ENCODE measurements around the gene PPP2R5C.
A peak's percentile ranks its signal among the peaks of the same experiment; 100 is the strongest.

PPP2R5C gene

DNA sequence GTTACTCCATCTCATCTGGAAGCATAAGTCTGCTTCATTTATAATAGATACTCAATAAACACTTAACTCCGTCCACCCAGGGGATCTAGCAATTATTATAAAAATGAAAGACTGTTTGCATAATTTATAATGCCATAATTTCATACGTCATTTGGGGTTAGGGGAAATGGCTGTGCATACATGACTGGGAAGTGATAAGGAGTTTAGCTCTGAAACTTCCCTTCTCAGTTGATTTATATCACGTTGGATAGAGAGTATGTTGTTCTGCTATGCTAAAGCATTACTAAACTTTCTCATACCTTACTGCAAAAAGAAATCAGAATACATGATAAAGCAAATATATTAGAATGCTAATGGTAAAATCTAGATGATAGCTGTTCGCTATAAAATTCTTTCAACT is 112.5 kb downstream of the PPP2R5C start:
- TF ChIP-seq, protein P1, sequence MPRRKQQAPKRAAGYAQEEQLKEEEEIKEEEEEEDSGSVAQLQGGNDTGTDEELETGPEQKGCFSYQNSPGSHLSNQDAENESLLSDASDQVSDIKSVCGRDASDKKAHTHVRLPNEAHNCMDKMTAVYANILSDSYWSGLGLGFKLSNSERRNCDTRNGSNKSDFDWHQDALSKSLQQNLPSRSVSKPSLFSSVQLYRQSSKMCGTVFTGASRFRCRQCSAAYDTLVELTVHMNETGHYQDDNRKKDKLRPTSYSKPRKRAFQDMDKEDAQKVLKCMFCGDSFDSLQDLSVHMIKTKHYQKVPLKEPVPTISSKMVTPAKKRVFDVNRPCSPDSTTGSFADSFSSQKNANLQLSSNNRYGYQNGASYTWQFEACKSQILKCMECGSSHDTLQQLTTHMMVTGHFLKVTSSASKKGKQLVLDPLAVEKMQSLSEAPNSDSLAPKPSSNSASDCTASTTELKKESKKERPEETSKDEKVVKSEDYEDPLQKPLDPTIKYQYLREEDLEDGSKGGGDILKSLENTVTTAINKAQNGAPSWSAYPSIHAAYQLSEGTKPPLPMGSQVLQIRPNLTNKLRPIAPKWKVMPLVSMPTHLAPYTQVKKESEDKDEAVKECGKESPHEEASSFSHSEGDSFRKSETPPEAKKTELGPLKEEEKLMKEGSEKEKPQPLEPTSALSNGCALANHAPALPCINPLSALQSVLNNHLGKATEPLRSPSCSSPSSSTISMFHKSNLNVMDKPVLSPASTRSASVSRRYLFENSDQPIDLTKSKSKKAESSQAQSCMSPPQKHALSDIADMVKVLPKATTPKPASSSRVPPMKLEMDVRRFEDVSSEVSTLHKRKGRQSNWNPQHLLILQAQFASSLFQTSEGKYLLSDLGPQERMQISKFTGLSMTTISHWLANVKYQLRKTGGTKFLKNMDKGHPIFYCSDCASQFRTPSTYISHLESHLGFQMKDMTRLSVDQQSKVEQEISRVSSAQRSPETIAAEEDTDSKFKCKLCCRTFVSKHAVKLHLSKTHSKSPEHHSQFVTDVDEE (CRISPR knock-in tag; IDR thresholded peaks at IDR 0.05) = no peak
- TF ChIP-seq OSR1 (CRISPR knock-in tag; IDR thresholded peaks at IDR 0.05) (no peak), TOX (CRISPR knock-in tag; IDR thresholded peaks at IDR 0.05; ENCODE audit: borderline replicate concordance) (no peak), ZC3H10 (CRISPR knock-in tag; IDR thresholded peaks at IDR 0.05) (no peak), ZFP3 (CRISPR knock-in tag; IDR thresholded peaks at IDR 0.05) (no peak), ESRRG (CRISPR knock-in tag; IDR thresholded peaks at IDR 0.05) (no peak), ZNF565 (CRISPR knock-in tag; conservative IDR thresholded peaks at IDR 0.05; ENCODE audit: low read depth) (no peak)
- no peak for ATAC-seq

DNA sequence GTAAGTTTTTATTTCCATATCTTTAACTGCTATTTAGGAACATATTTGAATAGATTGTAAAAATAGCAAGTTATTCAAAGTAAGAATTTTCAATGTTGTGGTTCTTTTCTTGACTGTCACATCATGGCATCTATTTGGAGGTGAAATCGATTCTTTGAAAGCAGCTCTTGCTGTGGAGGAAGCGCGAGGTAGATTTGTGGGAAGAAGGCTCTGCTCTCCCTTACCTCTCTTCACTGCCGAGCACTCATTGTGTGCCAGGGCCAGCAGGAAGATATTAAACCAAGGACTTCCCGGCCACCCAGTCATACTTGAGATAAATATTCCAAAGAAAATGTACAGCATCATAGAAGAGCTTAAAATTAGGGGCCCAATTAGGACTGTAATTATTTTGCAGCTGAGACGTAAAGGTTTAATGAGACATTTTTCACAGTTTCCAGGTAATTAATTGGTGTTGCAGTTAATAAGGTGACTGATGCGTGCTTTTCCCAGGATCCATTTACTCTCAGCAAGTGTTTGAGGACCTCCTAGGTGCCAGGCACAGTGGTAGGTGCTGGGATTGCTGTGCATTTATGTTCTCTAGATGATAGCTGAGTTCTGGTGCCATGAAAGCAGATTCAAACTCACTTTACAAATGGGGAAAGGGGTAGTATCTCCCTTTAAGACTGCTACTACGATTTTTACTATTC is 113.7 kb downstream of the PPP2R5C start:
- TF ChIP-seq CSDC2 (CRISPR knock-in tag; IDR thresholded peaks at IDR 0.05) = no peak
- TF ChIP-seq ARNTL (CRISPR knock-in tag; IDR thresholded peaks at IDR 0.05; ENCODE audit: borderline replicate concordance, low read depth) = no peak
- TF ChIP-seq, protein P1 (CRISPR knock-in tag; IDR thresholded peaks at IDR 0.05) = no peak
- TF ChIP-seq ZFP3 (CRISPR knock-in tag; IDR thresholded peaks at IDR 0.05) = no peak
- TF ChIP-seq GLIS3 (CRISPR knock-in tag; IDR thresholded peaks at IDR 0.05) = no peak
- TF ChIP-seq ZC3H10 (CRISPR knock-in tag; IDR thresholded peaks at IDR 0.05) = no peak
- no peak for TF ChIP-seq ESRRG (CRISPR knock-in tag; IDR thresholded peaks at IDR 0.05)
- no peak for TF ChIP-seq ISL1 (CRISPR knock-in tag; IDR thresholded peaks at IDR 0.05)
- TF ChIP-seq BACH2 (CRISPR knock-in tag; IDR thresholded peaks at IDR 0.05; ENCODE audit: borderline replicate concordance) = no peak
- TF ChIP-seq, protein P2, sequence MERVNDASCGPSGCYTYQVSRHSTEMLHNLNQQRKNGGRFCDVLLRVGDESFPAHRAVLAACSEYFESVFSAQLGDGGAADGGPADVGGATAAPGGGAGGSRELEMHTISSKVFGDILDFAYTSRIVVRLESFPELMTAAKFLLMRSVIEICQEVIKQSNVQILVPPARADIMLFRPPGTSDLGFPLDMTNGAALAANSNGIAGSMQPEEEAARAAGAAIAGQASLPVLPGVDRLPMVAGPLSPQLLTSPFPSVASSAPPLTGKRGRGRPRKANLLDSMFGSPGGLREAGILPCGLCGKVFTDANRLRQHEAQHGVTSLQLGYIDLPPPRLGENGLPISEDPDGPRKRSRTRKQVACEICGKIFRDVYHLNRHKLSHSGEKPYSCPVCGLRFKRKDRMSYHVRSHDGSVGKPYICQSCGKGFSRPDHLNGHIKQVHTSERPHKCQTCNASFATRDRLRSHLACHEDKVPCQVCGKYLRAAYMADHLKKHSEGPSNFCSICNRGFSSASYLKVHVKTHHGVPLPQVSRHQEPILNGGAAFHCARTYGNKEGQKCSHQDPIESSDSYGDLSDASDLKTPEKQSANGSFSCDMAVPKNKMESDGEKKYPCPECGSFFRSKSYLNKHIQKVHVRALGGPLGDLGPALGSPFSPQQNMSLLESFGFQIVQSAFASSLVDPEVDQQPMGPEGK (CRISPR knock-in tag; IDR thresholded peaks at IDR 0.05; ENCODE audit: borderline replicate concordance) = no peak
- no peak for TF ChIP-seq RARB (CRISPR knock-in tag; IDR thresholded peaks at IDR 0.05)
- TF ChIP-seq SNAI2 (CRISPR knock-in tag; IDR thresholded peaks at IDR 0.05) = no peak
- TF ChIP-seq, protein P3, sequence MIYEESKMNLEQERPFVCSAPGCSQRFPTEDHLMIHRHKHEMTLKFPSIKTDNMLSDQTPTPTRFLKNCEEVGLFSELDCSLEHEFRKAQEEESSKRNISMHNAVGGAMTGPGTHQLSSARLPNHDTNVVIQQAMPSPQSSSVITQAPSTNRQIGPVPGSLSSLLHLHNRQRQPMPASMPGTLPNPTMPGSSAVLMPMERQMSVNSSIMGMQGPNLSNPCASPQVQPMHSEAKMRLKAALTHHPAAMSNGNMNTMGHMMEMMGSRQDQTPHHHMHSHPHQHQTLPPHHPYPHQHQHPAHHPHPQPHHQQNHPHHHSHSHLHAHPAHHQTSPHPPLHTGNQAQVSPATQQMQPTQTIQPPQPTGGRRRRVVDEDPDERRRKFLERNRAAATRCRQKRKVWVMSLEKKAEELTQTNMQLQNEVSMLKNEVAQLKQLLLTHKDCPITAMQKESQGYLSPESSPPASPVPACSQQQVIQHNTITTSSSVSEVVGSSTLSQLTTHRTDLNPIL (CRISPR knock-in tag; IDR thresholded peaks at IDR 0.05; ENCODE audit: low read depth) = no peak
- no peak for TF ChIP-seq OSR1 (CRISPR knock-in tag; IDR thresholded peaks at IDR 0.05)
- no peak for TF ChIP-seq ZFP30 (CRISPR knock-in tag; IDR thresholded peaks at IDR 0.05)
- TF ChIP-seq ZNF8 (CRISPR knock-in tag; IDR thresholded peaks at IDR 0.05) = no peak
- no peak for TF ChIP-seq ZNF565 (CRISPR knock-in tag; conservative IDR thresholded peaks at IDR 0.05; ENCODE audit: low read depth)
- ATAC-seq = no peak

DNA sequence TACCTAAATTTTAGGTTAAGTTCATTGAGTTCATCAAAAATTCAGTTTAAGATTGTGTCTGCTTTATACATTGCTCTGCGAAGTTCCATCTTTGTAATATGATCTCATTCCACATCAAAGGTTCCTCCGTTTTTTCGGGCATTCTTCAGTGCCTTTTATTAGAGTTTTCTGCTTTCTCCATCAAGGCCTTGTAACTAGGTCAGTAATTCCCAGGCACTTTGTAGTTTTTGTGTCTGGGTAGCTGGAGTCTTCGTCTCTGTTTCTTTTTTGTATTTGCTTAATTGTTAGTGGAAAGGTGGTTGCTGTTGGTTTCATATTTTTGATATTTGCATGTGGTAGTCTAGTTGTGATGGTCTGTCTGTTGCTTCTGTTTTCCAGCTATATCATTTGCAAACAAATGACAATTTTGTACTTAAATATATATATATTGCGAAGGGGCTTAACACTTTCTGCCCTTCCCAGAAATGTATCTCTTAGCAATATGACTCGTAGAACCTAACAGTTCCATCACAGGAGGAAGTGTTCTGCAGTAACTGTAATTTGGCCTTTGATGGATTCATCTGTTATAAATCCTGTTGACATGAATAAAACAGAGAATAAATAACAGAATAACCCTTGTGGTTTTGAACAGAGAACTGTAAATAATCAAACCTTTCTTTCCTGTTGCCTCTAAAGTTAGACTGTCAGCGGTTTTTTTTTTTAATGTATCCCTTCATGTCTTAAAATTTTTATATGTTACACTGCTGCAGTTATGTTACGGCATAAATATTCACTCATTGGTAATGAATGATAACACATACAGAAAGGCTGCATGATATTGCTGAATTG is 114.4 kb downstream of the PPP2R5C start:
- peak; percentile 22; the same call in 1 of the 3 replicates for ATAC-seq
- TF ChIP-seq ZC3H10 (CRISPR knock-in tag; IDR thresholded peaks at IDR 0.05) = no peak
- 0 out of 2 replicates have a peak, but pooled peaks have one; percentile 36 for TF ChIP-seq SNAI2 (CRISPR knock-in tag; IDR thresholded peaks at IDR 0.05)
- no peak for TF ChIP-seq ESRRG (CRISPR knock-in tag; IDR thresholded peaks at IDR 0.05)

Measured in SK-N-SH treated with all-trans-retinoic acid at 6 μM for 48 hours (cell line).